ENCODE data around the gene BEX1. TPM values are rescaled to one million over a fixed set of nuclear protein-coding genes. Genes with fewer than 3 reads are reported as not detected.

BEX1 gene
- total and polyA plus RNA-seq, 7 donors: 3.6 to 13.9 (median 7.9) TPM; not detected in 1

DNA sequence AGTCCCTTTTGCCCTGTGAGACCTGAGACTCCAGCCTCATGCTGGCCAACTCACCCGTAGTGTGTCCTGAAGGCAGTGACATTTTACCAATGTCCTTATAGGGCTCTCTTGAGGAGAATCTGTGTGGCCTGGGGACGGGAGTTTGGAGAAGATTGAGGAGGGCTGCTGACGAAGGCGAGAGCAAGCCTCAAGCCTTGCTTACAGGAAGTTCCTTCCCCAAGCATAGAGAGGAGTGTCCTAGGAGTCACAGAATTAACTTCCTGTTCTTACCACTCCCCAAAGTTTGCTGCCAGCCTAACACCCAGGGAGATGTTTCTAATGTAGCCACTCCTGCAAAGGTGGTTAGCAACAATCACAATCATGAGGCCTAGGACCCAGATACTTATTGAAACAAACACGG is 29.0 kb upstream of the BEX1 start, which contains the start of gene NXF3:
Gene NXF3 (minus strand): TSS at position 202 of the 400 bp plus-strand sequence. CDS start 120 bp downstream, at position 82.
- Histone ChIP-seq H3K4me1 (no peaks in the 10 kb centered on the region), H3K27me3 (no peaks in the 10 kb centered on the region), H3K36me3 (no peaks in the 10 kb centered on the region), H3K27ac (no peak within 1 kb of the TSS), H3K4me3 (no peak within 1 kb of the TSS), H3K9me3 (no peaks in the 10 kb centered on the region)
- TF ChIP-seq POLR2A (IDR thresholded peaks at IDR 0.05) (no peak), EP300 (IDR thresholded peaks at IDR 0.05) (no peak), POLR2AphosphoS5 (IDR thresholded peaks at IDR 0.05) (no peak), CTCF (IDR thresholded peaks at IDR 0.05) (no peak)
- WGBS, 2 donors: 72 to 83% methylated on average over 5 of the region's 5 CpGs
- no peak for DNase-seq
- intact Hi-C loops (cut with DNase I): no loop called here

DNA sequence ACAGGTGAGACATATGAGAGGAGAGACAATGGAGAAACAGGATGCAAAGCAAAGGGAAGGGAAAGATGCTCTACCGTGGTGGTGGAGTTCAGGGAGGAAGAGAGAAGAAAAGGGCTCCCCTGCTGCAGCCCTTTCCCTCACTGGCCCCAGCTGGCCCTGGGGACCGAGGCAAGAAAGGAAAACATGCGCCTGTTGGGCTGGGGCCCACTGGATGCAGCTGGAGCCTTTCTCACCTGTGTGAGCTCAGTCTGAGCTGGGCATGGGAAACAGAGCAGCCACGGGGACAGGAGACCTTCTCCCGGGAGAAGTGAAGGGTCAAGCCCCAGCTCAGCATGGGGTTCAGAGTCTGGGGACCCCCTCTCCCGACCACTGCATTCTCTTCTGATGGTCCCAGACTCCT is 17.1 kb upstream of the BEX1 start:
- intact Hi-C loops (cut with DNase I): no loop called here
- Histone ChIP-seq H3K9me3 (no peaks in the 10 kb centered on the region), H3K36me3 (no peaks in the 10 kb centered on the region), H3K4me3 (no peak overlapping the region), H3K27ac (no peak overlapping the region), H3K4me1 (no peaks in the 10 kb centered on the region), H3K27me3 (no peaks in the 10 kb centered on the region)
- no peak for DNase-seq
- 70 to 78% methylated on average over 6 of the region's 6 CpGs for WGBS, 2 donors
- TF ChIP-seq EP300 (IDR thresholded peaks at IDR 0.05) (no peak), POLR2A (IDR thresholded peaks at IDR 0.05) (no peak), POLR2AphosphoS5 (IDR thresholded peaks at IDR 0.05) (no peak), CTCF (IDR thresholded peaks at IDR 0.05) (no peak)

GRCh38 chrX:103073467-103073866 is 9.5 kb upstream of the BEX1 start:
- no peak overlapping the region for H3K27ac ChIP-seq
- no peak overlapping the region for H3K4me3 ChIP-seq
- no peaks in the 10 kb centered on the region for H3K36me3 ChIP-seq
- no peaks in the 10 kb centered on the region for H3K4me1 ChIP-seq
- WGBS, 2 donors: 38 to 63% methylated on average over 5 of the region's 5 CpGs
- TF ChIP-seq CTCF (IDR thresholded peaks at IDR 0.05) (no peak), POLR2AphosphoS5 (IDR thresholded peaks at IDR 0.05) (no peak), POLR2A (IDR thresholded peaks at IDR 0.05) (no peak), EP300 (IDR thresholded peaks at IDR 0.05) (no peak)
- intact Hi-C loops (cut with DNase I): no loop called here
- no peaks in the 10 kb centered on the region for H3K27me3 ChIP-seq
- no peaks in the 10 kb centered on the region for H3K9me3 ChIP-seq
- no peak for DNase-seq

DNA sequence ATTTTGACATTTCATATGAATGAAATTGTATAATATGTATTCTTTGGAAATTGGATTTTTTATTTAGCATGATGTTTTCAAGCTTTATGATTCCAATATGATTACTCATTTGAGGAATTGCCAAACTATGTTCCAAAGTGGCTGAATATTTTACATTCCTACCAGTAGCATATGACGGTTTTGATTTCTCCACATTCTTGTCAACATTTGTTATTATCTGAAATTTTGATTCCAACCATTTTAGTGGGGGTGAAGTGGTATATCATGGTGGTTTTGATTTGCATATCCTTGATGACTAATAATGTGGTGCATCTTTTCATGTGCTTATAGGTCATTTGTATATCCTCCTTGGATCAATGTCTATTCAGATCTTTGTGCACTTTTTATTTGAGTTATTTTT is 2.6 kb upstream of the BEX1 start:
- no peak overlapping the region for H3K27ac ChIP-seq
- H3K4me1 ChIP-seq: peaks cover 0 to 8% (median 3%) of the 10 kb centered on the region in 4 donors
- no peaks in the 10 kb centered on the region for H3K27me3 ChIP-seq
- no peak overlapping the region for H3K4me3 ChIP-seq
- no peaks in the 10 kb centered on the region for H3K9me3 ChIP-seq
- DNase-seq: no peak
- no peaks in the 10 kb centered on the region for H3K36me3 ChIP-seq
- intact Hi-C loops (cut with DNase I): no loop called here
- 73 to 76% methylated on average over 1 of the region's 1 CpG for WGBS, 2 donors
- TF ChIP-seq CTCF (IDR thresholded peaks at IDR 0.05): no peak
- no peak for TF ChIP-seq POLR2A (IDR thresholded peaks at IDR 0.05)
- no peak for TF ChIP-seq POLR2AphosphoS5 (IDR thresholded peaks at IDR 0.05)
- no peak for TF ChIP-seq EP300 (IDR thresholded peaks at IDR 0.05)

DNA sequence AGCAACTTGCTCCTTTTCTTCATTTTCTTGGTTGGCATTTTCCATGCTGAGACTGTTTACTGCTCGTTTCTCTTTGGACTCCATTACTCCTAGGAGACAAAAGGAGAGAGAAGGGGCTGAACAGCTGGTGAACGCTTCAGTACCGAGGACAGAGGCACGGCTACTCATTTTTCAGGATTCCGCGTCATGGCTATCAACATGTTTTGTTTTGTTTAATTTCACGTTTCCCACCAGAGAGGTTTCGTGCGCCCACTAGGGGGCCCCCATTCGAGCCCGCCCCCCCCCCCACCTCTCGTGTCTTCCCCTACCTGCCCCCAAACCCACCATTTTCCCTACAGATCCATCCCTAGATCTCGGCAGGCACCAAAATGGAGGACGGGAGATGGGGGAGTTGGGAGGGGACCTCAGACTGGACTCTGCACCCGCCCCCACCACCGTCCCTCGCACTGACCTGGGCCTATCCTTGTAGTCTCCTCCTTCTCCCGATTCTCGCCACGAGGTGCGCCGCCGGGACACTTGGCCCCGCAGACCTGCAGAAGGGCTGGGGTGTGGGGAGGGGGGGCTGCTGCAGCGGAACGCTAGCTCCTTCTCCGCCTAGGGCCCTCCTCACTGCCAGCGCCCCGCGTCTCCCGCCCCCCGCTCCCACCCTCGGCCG is 653 bp downstream of the BEX1 start:
- Histone ChIP-seq H3K36me3 (no peaks in the 10 kb centered on the region), H3K4me3 (peak overlapping the region in 3 of 4 donors; percentile 27 to 40 (median 29)), H3K9me3 (no peaks in the 10 kb centered on the region), H3K27me3 (no peaks in the 10 kb centered on the region), H3K4me1 (peaks cover 0 to 8% (median 3%) of the 10 kb centered on the region in 4 donors), H3K27ac (no peak overlapping the region)
- TF ChIP-seq CTCF (IDR thresholded peaks at IDR 0.05): no peak
- no peak for TF ChIP-seq EP300 (IDR thresholded peaks at IDR 0.05)
- TF ChIP-seq POLR2A (IDR thresholded peaks at IDR 0.05): no peak
- no peak for TF ChIP-seq POLR2AphosphoS5 (IDR thresholded peaks at IDR 0.05)
- 3 to 18% methylated on average over 23 to 32 of the region's 34 CpGs for WGBS, 2 donors
- intact Hi-C loops (cut with DNase I): no loop called here
- no peak for DNase-seq

Data from sigmoid colon (tissue), 7 donors.